HepG2 (cell line): ENCODE measurements around the gene ADAMTS17. TPM values are rescaled to one million over a fixed set of nuclear protein-coding genes. Genes with fewer than 3 reads are reported as not detected.
A peak's percentile ranks its signal among the peaks of the same experiment; 100 is the strongest.

Source experiments
- ATAC-seq: fragments of 200-7000 bp; cut with Tn5 transposase; 3 replicates; pipeline ENCODE4 v1.9.1; 2020; ENCODE audit warnings: mild to moderate bottlenecking, moderate library complexity
- BruUV-seq: library from RNA; stranded (reverse); fragments of 400-500 nt; replicated peaks from 2 replicates; lab custom pipeline; 2021; lab: Mats Ljungman, UMichigan
- CTCF ChIA-PET: fragments of 300-600 bp; formaldehyde crosslinking; extraction: SDS; loops from one replicate; lab custom pipeline; 2021; ENCODE audit warnings: low total read pairs, inconsistent platforms, low intra/inter-chr PET ratio; lab: Yijun Ruan, JAX
- POLR2A ChIA-PET: fragments of 350-600 bp; sonication (Branson Sonifier 250); formaldehyde crosslinking; loops from one replicate; lab custom pipeline; 2020; ENCODE audit warnings: antibody characterized with exemption, inconsistent platforms; lab: Yijun Ruan, JAX
- DNase-seq: peaks from one replicate; pipeline ENCODE4 v3.0.0-alpha.2; 2015; ENCODE audit warnings: low spot score
- FAIRE-seq: peaks from 3 replicates; lab custom pipeline; 2011; peaks lifted over from hg19 to GRCh38; lab: Jason Lieb, UNC
- H2AFZ ChIP-seq: one replicate; pipeline ENCODE4 v1.6.1; 2011; ENCODE audit warnings: low read length, inconsistent platforms
- H3K27ac ChIP-seq: fragments of 300-600 bp; 3 replicates; pipeline ENCODE4 v1.8.0; 2011; ENCODE audit warnings: mixed run types, mild to moderate bottlenecking, mixed read lengths, low read length, inconsistent platforms; ENCODE audit not compliant: insufficient read depth; ENCODE audit errors: extremely low read length
- H3K27me3 ChIP-seq, 2 experiments: fragments of 200-600 bp in 1 of 2; 2 replicates in 1 of 2; 3 replicates in 1 of 2; pipeline versions ENCODE4 v1.6.0 to v1.8.0; 2011; ENCODE audit warnings: low read length in 2 of 2, mild to moderate bottlenecking in 2 of 2, moderate library complexity in 2 of 2, inconsistent platforms in 1 of 2; ENCODE audit not compliant: insufficient read depth in 2 of 2, control insufficient read depth in 1 of 2
- H3K36me3 ChIP-seq, 2 experiments: fragments of 200-600 bp in 1 of 2; replicated peaks in 1 of 2; 2 replicates in 1 of 2; 3 replicates in 1 of 2; pipeline versions ENCODE4 v1.5.1 to v1.8.0; 2011; ENCODE audit warnings: low read length in 2 of 2, inconsistent platforms in 1 of 2; ENCODE audit not compliant: insufficient read depth in 2 of 2, control insufficient read depth in 1 of 2
- H3K4me1 ChIP-seq: 2 replicates; pipeline ENCODE4 v1.5.1; 2012; ENCODE audit warnings: low read length, inconsistent platforms; ENCODE audit not compliant: insufficient read depth
- H3K4me2 ChIP-seq: 2 replicates; pipeline ENCODE4 v1.6.0; 2011; ENCODE audit warnings: low read depth, low read length, inconsistent platforms
- H3K4me3 ChIP-seq, 3 experiments: fragments of 200-600 bp in 1 of 3; sonication (generic), shearing (Covaris generic) in 1 of 3; replicated peaks in 1 of 3; 2 replicates each; pipeline ENCODE4 v1.5.1; 2011 to 2016; ENCODE audit warnings: low read length in 3 of 3, inconsistent platforms in 2 of 3, low read depth in 2 of 3, mild to moderate bottlenecking in 2 of 3, control low read depth in 1 of 3, mixed read lengths in 1 of 3; ENCODE audit not compliant: insufficient read depth in 1 of 3
- H3K79me2 ChIP-seq: one replicate; pipeline ENCODE4 v1.6.1; 2011; ENCODE audit warnings: low read length, inconsistent platforms; ENCODE audit not compliant: insufficient read depth
- H3K9ac ChIP-seq: 2 replicates; pipeline ENCODE4 v1.6.0; 2011; ENCODE audit warnings: mild to moderate bottlenecking, low read depth, low read length, inconsistent platforms; ENCODE audit not compliant: insufficient read depth
- H3K9me3 ChIP-seq: 2 replicates; pipeline ENCODE4 v1.5.1; 2012; ENCODE audit warnings: mild to moderate bottlenecking, low read length
- H4K20me1 ChIP-seq: 2 replicates; pipeline ENCODE4 v1.6.0; 2011; ENCODE audit warnings: inconsistent platforms, mild to moderate bottlenecking, low read length, moderate library complexity; ENCODE audit not compliant: insufficient read depth
- ATF5 ChIP-seq: sonication (generic); formaldehyde crosslinking; IDR thresholded peaks from 2 replicates; pipeline ENCODE4 v1.4.0; 2020; ENCODE audit warnings: mild to moderate bottlenecking, low read depth, missing genetic modification reagents
- FOXM1 ChIP-seq: sonication (generic); formaldehyde crosslinking; IDR thresholded peaks from 2 replicates; pipeline ENCODE4 v1.5.0; 2020; ENCODE audit warnings: missing genetic modification reagents
- HNRNPK ChIP-seq: fragments of 200-400 bp; formaldehyde crosslinking; IDR thresholded peaks from 2 replicates; pipeline ENCODE4 v1.6.1; 2018; ENCODE audit warnings: low read length, low read depth, moderate library complexity, mild to moderate bottlenecking; ENCODE audit not compliant: poor library complexity, severe bottlenecking
- IKZF1 ChIP-seq: fragments of 450-650 bp; IDR thresholded peaks from 2 replicates; pipeline ENCODE4 v1.7.1; 2016
- KLF12 ChIP-seq: sonication (generic); formaldehyde crosslinking; IDR thresholded peaks from 2 replicates; pipeline ENCODE4 v1.4.0; 2020; ENCODE audit warnings: missing genetic modification reagents, borderline replicate concordance
- MZF1 ChIP-seq: sonication (generic); formaldehyde crosslinking; IDR thresholded peaks from 2 replicates; pipeline ENCODE4 v1.8.1; 2023; ENCODE audit warnings: mild to moderate bottlenecking, missing genetic modification reagents, borderline replicate concordance
- RARG ChIP-seq: sonication (generic); formaldehyde crosslinking; IDR thresholded peaks from 2 replicates; pipeline ENCODE4 v1.4.0; 2020; ENCODE audit warnings: low read depth, mild to moderate bottlenecking, missing genetic modification reagents
- SAFB2 ChIP-seq: sonication (generic); formaldehyde crosslinking; IDR thresholded peaks from 2 replicates; pipeline ENCODE4 v1.5.1; 2020; ENCODE audit warnings: missing genetic modification reagents, low read depth, mild to moderate bottlenecking, borderline replicate concordance
- ZMAT3 ChIP-seq: sonication (generic); formaldehyde crosslinking; conservative IDR thresholded peaks from 2 replicates; pipeline ENCODE4 v1.7.0; 2021; ENCODE audit warnings: missing genetic modification reagents
- ZNF24 ChIP-seq: fragments of 450-650 bp; IDR thresholded peaks from 2 replicates; pipeline ENCODE4 v1.6.1; 2017; ENCODE audit warnings: antibody characterized with exemption, mild to moderate bottlenecking
- ZNF503 ChIP-seq: sonication (generic); formaldehyde crosslinking; IDR thresholded peaks from 2 replicates; pipeline ENCODE4 v1.4.0; 2020; ENCODE audit warnings: missing genetic modification reagents
- ZNF7 ChIP-seq: IDR thresholded peaks from 2 replicates; pipeline ENCODE4 v1.6.1; 2016; ENCODE audit warnings: missing biosample characterization, missing genetic modification reagents
- ZNF775 ChIP-seq: sonication (generic); formaldehyde crosslinking; IDR thresholded peaks from 2 replicates; pipeline ENCODE4 v1.4.0; 2020; ENCODE audit warnings: missing genetic modification reagents, mild to moderate bottlenecking, moderate library complexity, borderline replicate concordance
- WGBS: methylation state at CpG from one replicate; pipeline ENCODE4 v1.1.6; 2017; ENCODE audit warnings: low lambda C conversion rate; 5-methylcytosine and 5-hydroxymethylcytosine counted together
- in situ Hi-C: cut with HindIII; loops from 2 replicates; pipeline ENCODE4 v1.10.0; 2017; ENCODE audit warnings: low pct_unique_long_range_greater_than_20kb; ENCODE audit not compliant: extremely low pct_ligation_motif_present
- intact Hi-C: fragments of 100-400 bp; cut with micrococcal nuclease; formaldehyde crosslinking; loops from one replicate; pipeline ENCODE4 v1.10.0; 2022; ENCODE audit not compliant: unreplicated experiment
- polyA plus RNA-seq, 8 experiments: library from polyadenylated mRNA; depleted of rRNA in 3 of 8; stranded (reverse) in 7 of 8; unstranded in 1 of 8; fragments of >200 nt; fragmentation: Illumina TruSeq in 4 of 8; extraction: Trizol in 4 of 8; gene quantifications; 2 replicates each; pipeline versions ENCODE4 v1.2.1 to v1.2.3, GENCODE V29; 2011 to 2016; ENCODE audit warnings: low read depth in 4 of 8, missing spikeins in 1 of 8, mixed read lengths in 1 of 8; ENCODE audit not compliant: insufficient read depth in 1 of 8
- total RNA-seq, 5 experiments: library from RNA; depleted of rRNA; stranded (reverse); fragments of >200 nt; fragmentation: Illumina TruSeq; extraction: Trizol; gene quantifications; 2 replicates each; pipeline ENCODE4 v1.2.3, GENCODE V29; 2016; ENCODE audit warnings: low read depth in 1 of 5
- TF ChIP-seq, protein P1 (sequence below): fragments of 450-650 bp; IDR thresholded peaks from 2 replicates; pipeline ENCODE4 v1.6.1; 2016

Gene ADAMTS17
- total and polyA plus RNA-seq, 2 of the 13 experiments (the other 11 are each of a cell fraction or from before 2014, with no cell fraction given): 0.02 to 0.04 TPM

- Histone ChIP-seq H3K27me3 (peaks cover 0 to 14% of the 10 kb centered on the region in 2 experiments; a peak in 3 of 5 replicates), H3K27ac (no peak overlapping the region), H3K9me3 (0 out of 2 replicates have a peak, but pooled peaks cover 5% of the 10 kb centered on the region), H3K4me3 (no peak overlapping the region), H3K9ac (no peak overlapping the region), H3K36me3 (no peaks in the 10 kb centered on the region), H3K79me2 (no peaks in the 10 kb centered on the region), H2AFZ (no peak overlapping the region), H4K20me1 (no peaks in the 10 kb centered on the region), H3K4me2 (no peak overlapping the region), H3K4me1 (no peaks in the 10 kb centered on the region)
- no peak for DNase-seq
- no peak for ATAC-seq
- no peak for FAIRE-seq
- WGBS: 28% methylated on average over 8 of the region's 8 CpGs
- ChIA-PET CTCF (no interaction called here), POLR2A (no interaction called here)
- peak; percentile 45 for TF ChIP-seq HNRNPK
- no peak for TF ChIP-seq RARG (CRISPR knock-in tag)
- intact Hi-C loops: no loop called here
- in situ Hi-C loops: no loop called here
- no TSS peak for BruUV-seq
These were observed 32.2 kb upstream of the ADAMTS17 start for GRCh38 chr15:100373942-100374341.

DNA sequence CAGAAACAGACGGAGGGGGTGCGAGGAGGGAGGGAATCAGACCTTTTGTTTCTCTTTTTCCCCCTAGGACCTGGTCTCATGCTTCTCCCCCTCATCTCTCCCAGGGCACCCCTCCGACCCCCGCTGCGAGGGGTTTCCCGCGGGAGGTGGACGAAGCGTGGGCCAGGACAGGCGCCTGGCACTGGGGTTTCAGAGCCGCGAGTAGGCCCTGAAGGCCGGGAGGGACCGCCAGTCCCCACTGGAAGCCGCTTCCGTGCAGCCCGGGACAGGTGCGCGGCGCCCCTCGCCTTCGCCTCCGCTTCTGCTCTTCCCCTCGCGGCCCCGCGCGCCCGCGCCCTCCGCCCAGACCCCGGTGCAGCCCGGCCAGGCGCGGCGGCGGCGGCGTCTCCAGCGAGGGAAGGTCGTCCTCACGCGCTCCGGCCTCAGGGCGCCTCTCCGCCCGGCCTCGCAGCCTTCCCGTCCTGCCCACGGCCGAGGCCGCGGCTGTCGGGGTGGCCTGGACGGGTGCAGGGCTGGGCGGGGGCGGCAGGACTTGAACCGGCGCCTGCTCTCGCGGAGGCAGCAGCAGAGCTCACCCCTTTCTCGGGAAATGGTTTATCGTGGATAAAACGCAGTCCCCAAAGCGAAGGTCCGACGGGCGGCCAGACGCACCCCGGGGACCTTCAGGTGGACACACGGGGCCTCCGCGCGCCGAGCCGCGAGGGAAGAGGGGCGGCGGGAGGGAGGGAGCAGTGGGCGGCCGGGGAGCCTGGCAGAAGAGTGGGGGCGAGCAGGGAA, 31.5 kb upstream of the ADAMTS17 start:
- no peak overlapping the region for H3K27ac ChIP-seq
- H3K36me3 ChIP-seq: no peaks in the 10 kb centered on the region
- no peak overlapping the region for H3K4me2 ChIP-seq
- BruUV-seq: no TSS peak
- no peak; the same call in 2 of the 3 replicates for ATAC-seq
- H2AFZ ChIP-seq: no peak overlapping the region
- intact Hi-C loops (no loop called here), in situ Hi-C loops (no loop called here)
- FAIRE-seq: no peak
- 0 out of 2 replicates have a peak, but pooled peaks cover 5% of the 10 kb centered on the region for H3K9me3 ChIP-seq
- H3K79me2 ChIP-seq: no peaks in the 10 kb centered on the region
- peaks cover 0 to 14% of the 10 kb centered on the region in 2 experiments; a peak in 3 of 5 replicates for H3K27me3 ChIP-seq
- ChIA-PET CTCF (no interaction called here), POLR2A (no interaction called here)
- no peaks in the 10 kb centered on the region for H3K4me1 ChIP-seq
- no peaks in the 10 kb centered on the region for H4K20me1 ChIP-seq
- no peak for DNase-seq
- 61% methylated on average over 31 of the region's 82 CpGs for WGBS
- H3K4me3 ChIP-seq: no peak overlapping the region
- H3K9ac ChIP-seq: no peak overlapping the region
- TF ChIP-seq IKZF1 (no peak), ZNF775 (CRISPR knock-in tag) (no peak), ATF5 (CRISPR knock-in tag) (no peak), ZMAT3 (CRISPR knock-in tag) (no peak), FOXM1 (CRISPR knock-in tag) (no peak), ZNF503 (CRISPR knock-in tag) (no peak), ZNF7 (no peak), MZF1 (no peak), KLF12 (CRISPR knock-in tag) (no peak), SAFB2 (CRISPR knock-in tag) (no peak), ZNF24 (no peak)
- TF ChIP-seq, protein P1, sequence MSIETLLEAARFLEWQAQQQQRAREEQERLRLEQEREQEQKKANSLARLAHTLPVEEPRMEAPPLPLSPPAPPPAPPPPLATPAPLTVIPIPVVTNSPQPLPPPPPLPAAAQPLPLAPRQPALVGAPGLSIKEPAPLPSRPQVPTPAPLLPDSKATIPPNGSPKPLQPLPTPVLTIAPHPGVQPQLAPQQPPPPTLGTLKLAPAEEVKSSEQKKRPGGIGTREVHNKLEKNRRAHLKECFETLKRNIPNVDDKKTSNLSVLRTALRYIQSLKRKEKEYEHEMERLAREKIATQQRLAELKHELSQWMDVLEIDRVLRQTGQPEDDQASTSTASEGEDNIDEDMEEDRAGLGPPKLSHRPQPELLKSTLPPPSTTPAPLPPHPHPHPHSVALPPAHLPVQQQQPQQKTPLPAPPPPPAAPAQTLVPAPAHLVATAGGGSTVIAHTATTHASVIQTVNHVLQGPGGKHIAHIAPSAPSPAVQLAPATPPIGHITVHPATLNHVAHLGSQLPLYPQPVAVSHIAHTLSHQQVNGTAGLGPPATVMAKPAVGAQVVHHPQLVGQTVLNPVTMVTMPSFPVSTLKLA: no peak
